IPS-20b (cell line): ENCODE results near the gene OR6B3.
"Not testable (repeated sequence)": the region's sequence is repeated elsewhere in the genome, so short reads cannot be mapped to it uniquely, and the experiment has no call there.

Experiments used
- H3K27ac ChIP-seq: one replicate; pipeline ENCODE4 v1.5.1; 2013; ENCODE audit warnings: low read length
- H3K27me3 ChIP-seq: 2 replicates; pipeline ENCODE4 v1.6.1; 2013; ENCODE audit warnings: mild to moderate bottlenecking, low read length, inconsistent platforms; ENCODE audit not compliant: insufficient read depth
- H3K36me3 ChIP-seq: 2 replicates; pipeline ENCODE4 v1.6.1; 2013; ENCODE audit warnings: low read depth, mild to moderate bottlenecking, inconsistent platforms, low read length, moderate library complexity; ENCODE audit not compliant: insufficient read depth
- H3K4me1 ChIP-seq: 2 replicates; pipeline ENCODE4 v1.6.1; 2013; ENCODE audit warnings: mild to moderate bottlenecking, control low read depth, inconsistent platforms, low read length, moderate library complexity; ENCODE audit not compliant: insufficient read depth
- H3K4me3 ChIP-seq: 2 replicates; pipeline ENCODE4 v1.5.1; 2013; ENCODE audit warnings: mild to moderate bottlenecking, low read length, inconsistent platforms
- H3K9ac ChIP-seq: 2 replicates; pipeline ENCODE4 v1.6.1; 2013; ENCODE audit warnings: low read depth, mild to moderate bottlenecking, inconsistent platforms, low read length, moderate library complexity
- H3K9me3 ChIP-seq: 2 replicates; pipeline ENCODE4 v1.6.1; 2013; ENCODE audit warnings: mild to moderate bottlenecking, low read depth, low read length, inconsistent platforms; ENCODE audit not compliant: insufficient read depth

OR6B3 gene

DNA sequence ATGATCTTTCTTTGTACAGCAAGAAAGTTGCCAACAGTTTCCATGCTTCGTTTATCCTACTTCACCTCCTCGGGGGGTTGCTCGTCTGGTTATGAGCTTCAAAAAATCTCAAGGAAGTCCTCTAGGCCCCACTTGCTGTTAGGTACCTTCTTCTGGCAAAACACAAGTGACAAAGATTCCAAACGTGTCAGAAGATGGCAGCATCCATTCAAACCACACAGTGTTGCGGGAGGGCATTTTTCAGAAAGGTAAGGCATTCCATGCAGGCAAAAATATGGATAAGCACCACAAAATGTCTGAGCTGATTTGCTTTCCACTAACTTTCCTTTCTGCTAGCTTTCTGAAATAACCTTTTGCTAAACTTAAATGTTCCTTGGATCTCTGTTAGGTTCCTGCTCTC is 13.2 kb upstream of the OR6B3 start:
- Histone ChIP-seq H3K36me3 (no peaks in the 10 kb centered on the region), H3K9me3 (no peaks in the 10 kb centered on the region), H3K4me3 (no peak overlapping the region), H3K27me3 (no peaks in the 10 kb centered on the region), H3K9ac (no peak overlapping the region), H3K27ac (no peak overlapping the region), H3K4me1 (peaks cover 11% of the 10 kb centered on the region; the same call in 1 of the 2 replicates)

DNA sequence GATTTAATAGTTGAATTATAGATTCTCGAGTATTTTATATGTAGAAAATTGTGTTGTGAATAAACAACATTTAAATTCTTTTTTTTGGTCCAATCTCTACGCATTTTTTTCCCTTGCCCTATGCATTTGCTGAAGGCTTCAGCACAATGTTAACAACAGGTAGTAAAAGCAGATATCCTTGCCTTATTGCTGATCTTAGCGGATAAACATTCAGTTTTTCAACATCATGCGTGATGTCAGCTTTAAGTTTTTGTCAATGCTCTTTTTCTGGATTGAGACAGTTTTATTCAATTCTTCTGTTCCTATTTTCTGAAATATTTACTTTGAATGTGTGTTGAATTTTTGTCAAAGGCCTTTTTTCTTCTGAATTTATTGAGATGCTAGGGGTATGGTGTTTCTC is 11.6 kb upstream of the OR6B3 start:
- Histone ChIP-seq H3K4me3 (no peak overlapping the region), H3K27ac (no peak overlapping the region), H3K4me1 (peaks cover 11% of the 10 kb centered on the region; the same call in 1 of the 2 replicates), H3K27me3 (no peaks in the 10 kb centered on the region), H3K36me3 (no peaks in the 10 kb centered on the region), H3K9me3 (no peaks in the 10 kb centered on the region), H3K9ac (no peak overlapping the region)

DNA sequence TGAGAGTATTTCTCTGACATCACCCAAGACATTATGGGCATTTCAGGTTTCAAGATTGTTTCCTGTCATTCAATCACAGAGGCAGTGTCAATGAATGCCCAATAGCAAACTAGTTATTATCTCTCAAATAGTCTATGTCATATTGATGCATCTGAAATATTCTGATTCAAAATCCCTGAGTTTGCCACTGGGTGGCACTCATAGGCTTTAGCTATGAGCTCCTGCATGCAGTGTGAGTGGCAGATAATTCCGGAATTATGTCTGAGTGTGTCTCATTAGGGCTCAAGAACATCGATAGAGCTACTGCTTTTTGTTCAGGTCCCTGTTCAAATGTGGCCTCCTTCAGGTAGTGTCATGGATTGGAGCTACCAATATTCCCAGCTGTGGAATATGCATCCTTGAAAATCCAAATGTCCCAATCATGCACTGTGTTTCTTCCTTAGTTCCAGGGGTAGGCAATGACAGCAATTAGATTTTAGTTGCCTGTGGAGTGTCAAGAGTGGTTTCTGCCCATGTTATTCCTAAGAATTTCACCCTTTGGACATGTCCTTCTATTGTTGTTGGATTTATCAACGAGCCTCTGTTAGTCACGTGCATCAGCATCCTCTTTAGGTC is 7.8 kb upstream of the OR6B3 start:
- no peaks in the 10 kb centered on the region for H3K9me3 ChIP-seq
- no peaks in the 10 kb centered on the region for H3K36me3 ChIP-seq
- H3K27ac ChIP-seq, result no peak overlapping the region
- no peak overlapping the region for H3K9ac ChIP-seq
- no peak overlapping the region for H3K4me3 ChIP-seq
- H3K4me1 ChIP-seq, result peaks cover 9% of the 10 kb centered on the region; the same call in 1 of the 2 replicates
- no peaks in the 10 kb centered on the region; the same call in 1 of the 2 replicates for H3K27me3 ChIP-seq

DNA sequence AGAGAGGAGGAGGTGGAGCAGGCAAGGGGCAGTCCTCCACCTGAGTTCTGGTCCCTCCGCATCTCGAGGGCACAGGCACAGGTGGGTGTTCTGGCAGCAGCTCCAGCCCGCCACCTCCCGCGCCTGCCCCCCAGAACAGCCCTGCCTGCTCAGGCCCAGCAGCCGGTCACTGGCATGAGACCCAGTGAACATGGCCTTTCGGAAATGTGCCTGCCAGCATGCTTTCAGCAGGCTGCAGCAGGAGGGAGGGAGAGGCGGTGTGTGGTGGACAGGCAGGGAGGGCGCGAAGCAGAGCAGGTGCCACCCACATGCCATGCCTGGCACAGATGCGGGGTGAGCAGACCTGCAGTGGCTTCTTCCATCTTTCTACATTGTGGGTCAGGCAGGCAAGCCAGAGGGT is 3.4 kb upstream of the OR6B3 start:
- Histone ChIP-seq H3K9ac (no peak overlapping the region), H3K9me3 (no peaks in the 10 kb centered on the region), H3K36me3 (no peaks in the 10 kb centered on the region), H3K4me1 (no peaks in the 10 kb centered on the region), H3K27me3 (peaks cover 6% of the 10 kb centered on the region; the same call in 1 of the 2 replicates), H3K27ac (no peak overlapping the region), H3K4me3 (no peak overlapping the region)

DNA sequence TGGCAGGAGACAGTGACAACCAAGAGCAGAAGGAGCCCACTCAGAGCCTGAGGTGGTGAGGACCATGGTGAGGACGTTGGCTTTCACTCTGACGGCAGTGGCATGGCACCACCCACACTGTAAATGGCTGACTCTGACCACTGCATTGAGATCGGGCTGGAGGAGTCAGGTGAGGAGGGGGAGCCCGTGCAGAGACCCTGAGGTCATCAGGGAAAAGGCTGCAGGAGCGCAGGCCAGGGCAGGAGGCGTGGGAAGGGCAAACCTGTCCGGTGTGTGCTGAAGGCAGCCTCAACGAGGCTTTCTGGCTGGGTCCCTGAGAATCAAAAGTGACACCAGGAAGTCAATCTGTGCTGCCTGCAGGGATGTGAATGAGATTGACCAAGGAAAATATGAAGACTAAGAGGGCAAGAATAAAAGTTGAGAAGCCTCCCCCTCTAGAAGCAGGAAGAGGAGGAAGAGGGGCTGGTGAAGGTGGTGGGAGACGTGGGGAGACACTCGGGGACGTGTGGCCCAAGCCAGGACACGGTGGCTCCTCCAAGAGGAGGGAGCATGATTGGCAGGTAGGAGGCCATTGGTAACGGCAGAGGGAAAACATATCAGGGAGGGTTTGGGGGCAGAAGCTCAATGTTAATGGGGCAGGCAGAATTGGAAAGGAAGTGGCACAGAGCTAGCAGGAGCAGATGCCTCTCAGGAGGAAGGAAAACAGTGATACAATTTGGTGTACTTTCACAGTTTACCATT is 2.0 kb upstream of the OR6B3 start:
- peaks cover 6% of the 10 kb centered on the region; the same call in 1 of the 2 replicates for H3K27me3 ChIP-seq
- no peaks in the 10 kb centered on the region for H3K9me3 ChIP-seq
- no peaks in the 10 kb centered on the region for H3K36me3 ChIP-seq
- no peak overlapping the region for H3K27ac ChIP-seq
- no peak overlapping the region for H3K9ac ChIP-seq
- H3K4me1 ChIP-seq, result no peaks in the 10 kb centered on the region
- no peak overlapping the region for H3K4me3 ChIP-seq

DNA sequence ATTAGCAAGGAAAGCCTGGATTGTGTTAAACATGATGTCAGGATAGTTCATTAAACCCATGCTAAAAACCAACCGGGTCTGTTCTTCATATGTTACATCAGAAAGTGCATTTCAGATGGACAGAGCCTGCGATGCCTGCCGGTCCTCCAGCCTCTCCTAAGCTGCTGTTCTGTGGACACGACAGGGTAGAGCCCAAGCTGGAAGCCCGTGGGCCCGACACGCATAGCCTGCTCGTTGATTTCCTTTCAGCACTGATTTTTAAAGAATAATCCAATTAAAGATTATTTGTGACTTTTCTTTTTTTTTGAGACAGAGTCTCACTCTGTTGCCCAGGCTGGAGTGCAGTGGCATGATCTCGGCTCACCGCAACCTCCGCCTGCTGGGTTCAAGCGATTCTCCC is 797 bp downstream of the OR6B3 start:
- Histone ChIP-seq H3K36me3 (no peaks in the 10 kb centered on the region), H3K9ac (no peak overlapping the region), H3K4me1 (no peaks in the 10 kb centered on the region), H3K9me3 (no peaks in the 10 kb centered on the region), H3K4me3 (no peak overlapping the region), H3K27me3 (peaks cover 6% of the 10 kb centered on the region; the same call in 1 of the 2 replicates), H3K27ac (no peak overlapping the region)

DNA sequence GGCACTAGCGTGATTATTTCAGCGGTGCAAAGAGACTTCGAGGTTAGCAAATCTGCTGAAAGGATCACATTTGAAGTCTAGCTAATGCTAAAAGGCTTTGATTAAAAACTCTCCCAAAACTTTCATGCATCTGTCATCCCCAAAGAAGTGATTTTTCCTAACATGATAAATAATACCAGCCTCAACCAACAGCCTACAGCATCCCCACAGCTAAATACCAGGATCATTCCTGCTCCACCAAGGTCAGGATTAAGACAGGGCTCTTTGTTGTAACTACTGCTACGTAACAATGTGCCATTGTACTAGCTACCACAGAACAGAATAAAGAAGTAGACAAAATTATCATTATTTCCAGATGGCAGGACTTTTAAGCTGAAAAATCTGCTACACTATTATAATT is 1.6 kb downstream of the OR6B3 start:
- Histone ChIP-seq H3K27me3 (peaks cover 6% of the 10 kb centered on the region; the same call in 1 of the 2 replicates), H3K27ac (no peak overlapping the region), H3K9me3 (no peaks in the 10 kb centered on the region), H3K4me3 (no peak overlapping the region), H3K9ac (no peak overlapping the region), H3K4me1 (no peaks in the 10 kb centered on the region), H3K36me3 (no peaks in the 10 kb centered on the region)

DNA sequence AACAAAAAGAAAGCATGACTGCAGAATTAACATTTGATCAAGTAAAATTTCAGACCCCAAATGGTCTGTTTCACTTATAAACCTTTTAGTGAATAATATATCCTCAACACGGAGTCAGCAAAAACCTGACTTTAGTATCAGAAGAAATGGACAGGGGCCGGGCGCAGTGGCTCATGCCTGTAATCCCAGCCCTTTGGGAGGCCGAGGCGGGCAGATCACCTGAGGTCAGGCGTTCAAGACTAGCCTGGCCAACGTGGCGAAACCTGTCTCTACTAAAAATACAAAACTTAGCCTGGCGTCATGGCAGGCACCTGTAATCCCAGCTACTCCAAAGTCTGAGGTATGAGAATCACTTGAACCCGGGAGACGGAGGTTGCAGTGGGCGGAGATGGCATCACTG is 3.0 kb downstream of the OR6B3 start:
- no peak overlapping the region for H3K9ac ChIP-seq
- H3K27me3 ChIP-seq, result peaks cover 6% of the 10 kb centered on the region; the same call in 1 of the 2 replicates
- H3K4me1 ChIP-seq, result no peaks in the 10 kb centered on the region
- H3K4me3 ChIP-seq, result no peak overlapping the region
- H3K9me3 ChIP-seq, result no peaks in the 10 kb centered on the region
- no peaks in the 10 kb centered on the region for H3K36me3 ChIP-seq
- H3K27ac ChIP-seq, result no peak overlapping the region

DNA sequence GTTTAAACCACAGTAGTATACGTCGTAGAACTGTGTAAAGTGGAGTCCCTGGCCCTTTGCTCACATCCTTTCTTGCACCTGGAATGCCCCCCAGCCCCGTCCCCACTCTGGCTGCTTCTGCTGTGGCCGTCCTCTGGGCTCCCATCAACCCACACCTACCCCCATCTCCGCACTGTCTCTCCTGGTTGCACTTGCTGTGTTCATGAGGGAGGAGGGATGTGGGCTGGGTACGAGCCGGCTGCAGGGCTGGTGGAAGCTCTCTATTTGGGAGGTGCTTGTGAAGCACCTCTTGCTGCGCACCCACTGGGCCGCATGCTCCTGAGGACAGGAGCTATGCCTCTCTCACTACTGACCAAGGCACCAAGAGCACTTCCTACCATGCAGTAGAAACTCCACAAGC is 5.1 kb downstream of the OR6B3 start:
- Histone ChIP-seq H3K27ac (no peak overlapping the region), H3K9ac (no peak overlapping the region), H3K27me3 (no peaks in the 10 kb centered on the region; the same call in 1 of the 2 replicates), H3K9me3 (no peaks in the 10 kb centered on the region), H3K4me3 (no peak overlapping the region), H3K4me1 (no peaks in the 10 kb centered on the region), H3K36me3 (no peaks in the 10 kb centered on the region)

DNA sequence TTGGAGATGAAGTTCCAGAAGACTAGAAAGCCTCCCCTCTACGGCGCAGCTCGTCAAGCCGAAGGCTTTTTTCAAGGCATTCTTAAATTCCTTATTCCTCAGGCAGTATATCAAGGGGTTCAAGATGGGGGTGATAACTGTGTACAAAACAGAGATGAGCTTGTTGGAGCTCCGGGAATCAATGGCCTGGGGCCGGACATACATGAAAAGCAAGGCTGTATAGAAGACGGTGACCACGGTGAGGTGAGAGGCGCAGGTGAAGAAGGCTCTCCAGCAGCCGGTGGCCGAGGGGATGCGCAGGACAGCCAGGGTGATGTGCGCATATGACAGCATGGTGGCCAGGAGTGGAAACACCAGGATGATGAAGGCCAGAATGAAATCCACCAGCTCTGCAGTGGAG is 8.2 kb downstream of the OR6B3 start:
- Histone ChIP-seq H3K27me3 (peaks cover under 1% of the 10 kb centered on the region), H3K4me3 (no peak overlapping the region), H3K9ac (no peak overlapping the region), H3K9me3 (no peaks in the 10 kb centered on the region), H3K4me1 (no peaks in the 10 kb centered on the region), H3K27ac (no peak overlapping the region), H3K36me3 (no peaks in the 10 kb centered on the region)

DNA sequence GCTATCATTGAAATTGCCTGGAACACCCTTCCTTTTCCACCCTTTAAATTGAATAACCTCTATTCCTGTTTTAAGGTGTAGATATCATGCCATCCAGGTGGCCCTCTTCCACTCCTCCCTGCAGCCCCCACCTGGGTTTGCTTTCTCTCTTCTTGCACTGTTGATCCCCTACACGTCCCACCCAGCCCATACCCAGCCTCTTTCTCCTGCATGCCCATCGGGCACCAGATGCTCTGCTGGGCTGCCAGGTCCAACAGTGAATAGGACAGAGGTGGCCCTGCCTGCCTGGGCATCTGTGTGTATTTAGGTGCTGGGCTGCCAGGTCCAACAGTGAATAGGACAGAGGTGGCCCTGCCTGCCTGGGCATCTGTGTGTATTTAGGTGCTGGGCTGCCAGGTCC is 9.2 kb downstream of the OR6B3 start:
- H3K4me1 ChIP-seq, H3K27ac ChIP-seq, H3K4me3 ChIP-seq, H3K9ac ChIP-seq, H3K9me3 ChIP-seq, H3K36me3 ChIP-seq: not testable (repeated sequence)
- H3K27me3 ChIP-seq, result peaks cover 11% of the 10 kb centered on the region

DNA sequence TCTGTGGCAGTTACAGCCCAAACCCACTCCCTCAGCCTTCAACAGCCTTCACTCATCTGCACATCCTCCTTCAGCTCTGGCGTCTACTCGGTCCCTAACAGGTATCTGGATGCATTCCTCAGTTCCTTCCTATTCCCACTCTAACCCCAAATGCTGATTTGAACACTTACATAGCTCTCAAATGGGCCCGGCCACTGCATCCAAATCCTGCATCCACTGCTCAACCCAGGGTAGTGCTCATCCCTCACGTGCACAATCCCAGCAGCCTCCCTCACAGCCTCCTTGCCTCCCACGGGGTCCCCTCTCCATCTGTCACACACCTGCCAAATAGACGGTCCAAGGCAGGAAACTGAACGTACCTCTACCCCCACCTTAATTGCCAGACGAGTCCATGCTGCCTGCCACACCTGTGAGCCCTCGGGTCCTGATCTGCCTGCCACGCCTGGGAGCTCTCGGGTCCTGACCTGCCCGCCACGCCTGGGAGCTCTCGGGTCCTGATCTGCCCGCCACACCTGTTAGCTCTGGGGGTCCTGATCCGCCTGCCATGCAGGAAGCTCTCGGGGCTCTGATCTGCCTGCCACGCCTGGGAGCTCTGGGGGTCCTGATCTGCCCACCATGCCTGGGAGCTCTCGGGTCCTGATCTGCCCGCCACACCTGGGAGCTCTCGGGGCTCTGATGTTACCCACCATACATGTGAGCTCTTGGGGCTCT is 9.9 kb downstream of the OR6B3 start:
- no peak overlapping the region for H3K4me3 ChIP-seq

More for the DNA sequence above, 9.9 kb downstream of the OR6B3 start:
- H3K9ac ChIP-seq, result no peak overlapping the region
- H3K4me1 ChIP-seq, result no peaks in the 10 kb centered on the region
- H3K9me3 ChIP-seq, result no peaks in the 10 kb centered on the region
- no peaks in the 10 kb centered on the region for H3K36me3 ChIP-seq
- H3K27ac ChIP-seq, result no peak overlapping the region
- H3K27me3 ChIP-seq, result peaks cover 18% of the 10 kb centered on the region
